GM21447 (cell line): Measurements from ENCODE around the gene ALG14.
"Not testable (repeated sequence)": the region's sequence is repeated elsewhere in the genome, so short reads cannot be mapped to it uniquely, and the experiment has no call there.

Source experiments
- ATAC-seq: cut with Tn5 transposase; IDR thresholded peaks from one replicate; pipeline ENCODE4 v1.9.1; 2021; ENCODE audit not compliant: unreplicated experiment

Gene ALG14, protein sequence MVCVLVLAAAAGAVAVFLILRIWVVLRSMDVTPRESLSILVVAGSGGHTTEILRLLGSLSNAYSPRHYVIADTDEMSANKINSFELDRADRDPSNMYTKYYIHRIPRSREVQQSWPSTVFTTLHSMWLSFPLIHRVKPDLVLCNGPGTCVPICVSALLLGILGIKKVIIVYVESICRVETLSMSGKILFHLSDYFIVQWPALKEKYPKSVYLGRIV

DNA sequence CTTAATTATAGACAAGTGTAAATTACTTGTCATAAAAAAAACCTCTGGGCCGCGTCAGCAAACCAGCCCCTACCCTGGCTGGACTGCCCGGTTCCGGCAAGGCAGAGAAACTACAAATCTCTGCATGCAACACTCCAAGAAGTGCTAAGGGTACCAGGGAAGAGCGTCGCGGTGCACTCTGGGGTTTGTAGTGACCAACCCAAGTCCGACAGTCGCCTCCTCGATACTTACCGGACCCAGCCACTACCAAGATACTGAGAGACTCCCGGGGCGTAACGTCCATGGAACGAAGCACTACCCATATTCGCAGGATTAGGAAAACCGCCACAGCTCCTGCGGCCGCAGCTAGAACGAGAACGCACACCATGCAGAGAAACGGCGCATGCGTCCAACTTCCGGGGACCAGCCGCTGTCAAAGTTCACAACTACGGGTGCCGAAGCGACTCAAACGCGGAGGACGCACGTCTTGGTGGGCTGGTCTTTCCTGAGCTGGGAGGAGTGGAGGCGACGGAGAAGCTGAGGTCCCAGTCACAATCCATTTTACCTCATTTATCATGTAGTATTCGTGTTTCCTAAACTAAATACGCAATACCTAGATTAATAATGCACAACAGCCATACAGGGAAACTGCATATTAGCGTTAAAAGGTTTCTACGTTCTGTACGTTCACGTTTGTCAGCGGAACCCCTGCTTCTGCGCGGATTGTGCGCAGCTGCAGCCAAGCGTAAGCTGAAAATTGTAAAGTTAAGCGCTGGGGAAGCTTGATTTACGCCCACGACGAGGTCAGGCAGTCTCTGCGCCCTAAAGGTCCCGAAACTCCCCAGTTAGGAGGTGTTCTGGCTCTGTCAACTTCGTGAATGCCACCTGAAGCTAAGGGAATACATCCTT is at the start of gene ALG14:
Gene ALG14, minus strand, starts transcription at position 420 of the 888 bp plus-strand sequence. Its CDS starts 53 bp downstream, at position 367.
- ATAC-seq: peak; percentile 96

DNA sequence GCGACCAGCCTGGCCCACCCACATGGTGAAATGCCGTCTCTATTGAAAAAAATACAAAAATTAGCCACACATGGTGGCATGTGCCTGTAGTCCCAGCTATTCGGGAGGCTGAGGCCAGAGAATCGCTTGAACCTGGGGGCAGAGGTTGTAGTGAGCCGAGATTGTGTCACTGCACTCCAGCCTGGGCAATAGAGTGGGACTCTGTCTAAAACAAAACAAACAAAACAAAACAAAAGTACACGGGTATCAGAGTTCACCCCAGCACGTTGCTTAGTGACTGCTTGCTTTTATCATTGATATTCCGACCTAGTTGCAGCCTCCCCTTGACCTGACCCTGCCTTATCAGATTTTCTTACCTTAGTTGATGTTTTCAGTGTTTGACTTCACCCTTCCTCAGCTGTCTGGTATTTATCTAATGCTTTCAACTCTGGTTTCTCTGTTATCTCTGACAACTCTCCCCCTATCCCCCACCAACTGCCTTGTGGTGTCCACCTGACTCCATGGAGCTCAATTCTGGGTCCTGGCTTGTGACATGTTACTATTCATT is 49.5 kb upstream of the ALG14 start:
- ATAC-seq: no peak

DNA sequence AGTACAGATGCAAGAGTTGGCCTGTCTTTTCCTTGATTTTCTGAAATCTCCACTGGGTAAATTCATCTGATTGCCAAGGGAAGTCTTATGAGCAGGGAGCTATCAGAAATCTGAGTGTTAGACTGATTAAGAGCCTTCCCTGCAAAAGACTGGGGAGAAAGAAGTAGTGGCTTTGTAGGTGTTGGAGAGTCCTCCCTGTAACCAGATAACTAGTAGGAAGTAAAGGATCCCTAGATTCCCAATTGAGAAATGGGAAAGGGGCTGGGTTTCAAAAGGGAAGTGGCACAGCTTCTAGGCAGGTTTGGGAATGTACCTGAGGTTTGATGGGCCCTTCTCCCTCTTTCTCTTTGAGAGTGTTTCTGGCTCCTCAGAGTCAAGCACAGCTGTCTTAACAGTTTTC is 46.5 kb upstream of the ALG14 start:
- no peak for ATAC-seq

DNA sequence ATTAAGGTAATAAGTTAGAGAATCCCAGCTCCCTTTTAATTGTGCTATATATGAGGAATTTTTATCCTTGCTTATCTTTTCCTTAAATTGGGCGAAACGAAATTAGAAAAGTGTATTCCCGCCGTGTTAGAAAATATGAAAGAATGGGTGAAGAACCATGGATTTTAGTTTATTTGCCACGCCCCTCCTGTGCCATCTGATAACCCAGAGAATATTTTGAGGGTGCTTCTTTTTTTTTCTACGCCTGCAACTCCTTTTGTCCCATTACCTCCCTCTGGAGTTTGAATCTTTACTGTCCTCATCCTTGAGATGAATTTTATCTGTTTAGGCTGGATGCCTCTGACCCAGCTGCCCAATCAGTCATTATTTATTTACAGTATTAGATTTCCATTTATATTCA is 46.0 kb upstream of the ALG14 start:
- ATAC-seq: no peak

DNA sequence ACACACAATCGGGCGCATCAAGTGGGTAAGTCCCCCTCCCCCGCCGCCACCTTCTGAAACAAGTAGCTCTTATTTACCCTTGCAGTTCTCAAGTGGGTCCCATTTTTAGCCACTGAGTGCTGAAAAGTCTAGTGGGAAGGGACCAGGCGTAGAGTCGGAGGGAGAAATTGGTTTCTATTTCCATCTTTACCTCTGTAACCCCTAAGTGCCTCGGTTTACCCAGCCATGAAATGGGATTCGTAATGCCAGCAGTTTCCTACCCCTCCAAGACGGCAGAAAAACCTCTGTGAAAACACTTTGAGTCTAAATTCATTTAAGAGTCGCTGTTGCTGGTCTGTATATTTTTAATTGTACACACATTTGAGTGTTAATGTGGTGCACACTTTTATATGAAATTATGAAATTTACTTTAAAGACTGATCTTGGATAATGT is 45.3 kb upstream of the ALG14 start:
- no peak for ATAC-seq

DNA sequence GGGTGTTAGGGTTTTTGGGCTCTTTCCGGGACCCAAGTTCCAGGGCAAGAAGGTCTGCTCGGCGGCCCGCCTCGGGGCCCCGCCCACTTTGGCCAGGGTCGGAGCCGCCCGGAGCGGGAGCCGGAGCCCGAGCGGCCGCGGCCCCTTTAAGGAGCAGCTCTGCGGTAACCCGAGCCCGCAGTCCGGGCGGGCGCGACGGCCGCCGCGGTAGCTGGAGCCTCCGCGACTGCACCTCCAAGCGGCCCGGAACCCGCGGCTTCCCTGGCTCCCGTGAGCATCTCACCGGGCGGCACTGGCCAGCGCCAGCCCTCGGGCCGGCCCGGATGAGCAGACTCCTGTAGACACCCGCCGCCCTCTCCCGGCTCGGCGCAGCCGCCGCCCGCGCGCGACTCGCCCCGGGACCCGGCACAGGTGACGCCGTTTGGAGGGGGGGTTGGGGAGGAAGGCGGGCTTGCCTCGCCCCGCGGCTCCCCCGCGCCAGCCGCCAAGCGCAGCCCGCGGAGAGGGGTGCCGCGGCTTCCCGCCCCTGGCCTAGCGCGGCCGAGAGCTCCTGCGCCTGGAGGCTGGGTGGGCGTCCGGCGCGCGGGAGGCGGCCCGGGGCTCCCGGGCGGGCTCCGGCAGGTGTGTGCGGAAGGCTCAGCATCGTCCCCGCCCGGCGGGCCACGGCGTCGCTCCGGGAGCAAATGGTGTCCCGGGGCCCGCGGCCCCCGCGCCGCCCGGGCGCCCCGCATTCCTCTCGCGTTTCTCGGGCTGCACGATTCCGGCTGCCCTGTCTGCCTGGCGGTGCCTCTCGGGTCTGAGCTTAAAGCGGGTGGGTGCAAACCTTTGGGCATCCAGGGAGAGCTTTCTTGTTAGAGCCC is 44.7 kb upstream of the ALG14 start, which contains the start of gene TLCD4:
Gene TLCD4, plus strand, starts transcription at position 149 of the 860 bp plus-strand sequence. CDS start 26,547 bp downstream, outside the sequence.
- peak; percentile 52 for ATAC-seq

DNA sequence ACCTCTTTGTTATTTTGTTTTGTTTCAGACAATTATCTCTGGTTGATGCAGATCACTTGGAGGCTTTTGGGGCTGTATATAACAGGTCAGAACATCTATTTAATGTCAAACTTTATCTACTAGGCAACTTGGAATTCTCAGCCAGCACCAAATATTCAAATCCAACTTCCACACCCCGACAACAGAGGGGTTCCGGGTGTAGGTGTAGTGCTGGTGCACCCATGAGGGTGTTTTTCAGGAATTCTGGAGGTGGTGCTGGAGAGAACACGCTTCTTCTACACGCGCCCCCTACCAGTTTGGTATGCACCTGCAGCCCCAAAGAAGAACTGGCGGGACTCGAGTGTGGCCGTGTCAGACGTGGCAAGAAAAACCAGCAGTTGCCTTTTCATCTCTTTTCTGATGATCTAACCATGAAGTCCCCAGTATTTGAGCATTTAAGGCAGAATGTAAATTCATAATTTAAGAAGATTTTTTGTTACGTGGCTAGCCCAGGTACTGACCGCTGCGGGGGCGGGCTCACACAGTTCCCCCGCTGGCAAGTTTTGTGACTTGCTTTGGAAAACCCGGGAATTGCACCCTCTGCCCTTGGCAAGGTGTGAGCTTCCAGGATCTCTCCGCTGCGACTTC is 43.9 kb upstream of the ALG14 start:
- ATAC-seq: peak; percentile 73

DNA sequence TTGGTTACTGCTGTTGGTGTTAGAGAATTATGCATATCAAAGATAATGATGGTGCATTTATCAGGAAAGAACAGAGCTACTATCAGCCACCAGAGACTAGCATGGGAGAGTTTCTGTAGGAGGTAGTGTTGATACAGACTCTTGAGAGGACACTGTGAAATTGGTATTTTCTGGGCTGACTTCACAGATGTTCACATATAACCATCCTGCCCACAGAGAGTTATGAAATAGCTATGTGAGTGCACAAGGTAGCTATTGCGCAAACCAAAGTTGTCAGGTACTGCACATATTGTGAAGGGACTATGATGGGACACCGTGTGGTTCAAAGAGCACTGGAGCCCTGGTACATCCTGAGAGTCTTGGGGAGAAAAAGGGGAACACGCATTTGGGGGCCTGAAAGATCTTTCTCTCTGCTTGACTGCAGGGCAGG is 43.0 kb upstream of the ALG14 start:
- no peak for ATAC-seq

DNA sequence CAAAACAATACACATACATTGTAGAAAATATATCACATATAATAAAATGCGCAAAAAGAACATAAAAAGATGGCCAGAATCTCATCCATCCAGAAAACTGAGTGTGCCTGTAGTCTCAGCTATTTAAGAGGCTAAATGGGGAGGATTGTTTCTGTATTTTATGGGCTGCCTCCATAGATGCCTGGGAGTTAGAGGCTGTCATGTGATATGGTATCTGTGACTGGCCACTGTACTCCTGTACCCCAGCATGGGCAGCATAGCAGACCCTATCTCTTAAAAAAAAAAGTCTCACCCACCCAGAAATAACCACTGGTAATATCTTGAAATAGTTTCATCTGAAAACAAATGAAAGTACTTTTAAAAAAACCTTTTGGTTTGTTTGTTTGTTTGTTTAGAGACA is 40.9 kb upstream of the ALG14 start:
- no peak for ATAC-seq

DNA sequence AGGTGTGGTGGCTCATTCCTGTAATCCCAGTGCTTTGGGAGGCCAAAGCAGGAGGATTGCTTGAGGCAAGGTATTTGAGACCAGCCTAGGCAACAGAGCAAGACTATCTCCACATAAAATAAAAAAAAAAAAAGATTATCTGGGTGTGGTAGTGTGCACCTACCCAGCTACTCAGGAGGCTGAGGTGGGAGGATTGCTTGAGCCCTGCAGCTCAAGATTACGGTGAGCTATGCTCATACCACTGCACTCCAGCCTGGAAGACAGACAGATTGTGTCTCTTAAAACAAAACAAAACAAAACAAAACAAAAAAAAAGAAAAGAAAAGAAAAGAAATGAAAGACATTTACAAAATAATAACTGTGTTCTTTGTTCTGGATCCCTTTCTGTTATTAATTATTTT is 38.3 kb upstream of the ALG14 start:
- ATAC-seq: no peak

DNA sequence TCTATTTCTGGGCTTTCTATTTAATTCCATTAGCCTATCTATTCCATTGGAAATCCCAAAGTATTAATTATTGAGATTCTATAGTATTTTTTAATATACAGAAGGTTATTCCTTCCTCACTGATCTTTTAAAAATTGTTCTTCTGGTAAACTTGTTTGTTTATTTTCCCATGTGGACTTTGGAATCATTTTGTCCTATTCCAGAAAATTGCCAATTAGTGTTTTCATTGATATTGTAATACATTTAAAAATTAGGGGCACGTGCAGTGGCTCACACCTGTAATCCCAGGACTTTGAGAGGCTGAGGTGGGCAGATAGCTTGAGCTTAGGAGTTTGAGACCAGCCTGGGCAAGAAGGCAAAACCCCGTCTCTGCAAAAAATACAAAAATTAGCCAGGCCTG is 36.0 kb upstream of the ALG14 start:
- no peak for ATAC-seq

DNA sequence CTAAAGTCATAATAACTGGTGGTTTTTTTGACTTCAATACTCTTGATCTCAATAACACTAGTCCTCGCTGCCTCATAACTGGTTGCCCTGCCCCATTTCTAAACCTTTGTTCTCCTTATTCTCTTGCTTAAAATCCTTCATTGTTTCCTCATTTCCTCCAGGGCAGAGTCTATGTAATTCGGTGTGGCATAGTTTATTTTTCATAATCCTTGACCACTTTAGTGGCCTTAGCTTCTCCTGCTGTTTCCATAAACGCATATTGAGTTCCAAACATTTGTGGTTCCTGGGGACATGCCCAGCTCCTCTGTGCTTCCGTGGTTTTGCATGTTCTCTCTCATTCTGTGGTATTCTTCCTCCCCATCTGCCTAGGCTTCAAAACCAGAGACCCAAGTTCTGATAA is 25.4 kb upstream of the ALG14 start:
- ATAC-seq: no peak

DNA sequence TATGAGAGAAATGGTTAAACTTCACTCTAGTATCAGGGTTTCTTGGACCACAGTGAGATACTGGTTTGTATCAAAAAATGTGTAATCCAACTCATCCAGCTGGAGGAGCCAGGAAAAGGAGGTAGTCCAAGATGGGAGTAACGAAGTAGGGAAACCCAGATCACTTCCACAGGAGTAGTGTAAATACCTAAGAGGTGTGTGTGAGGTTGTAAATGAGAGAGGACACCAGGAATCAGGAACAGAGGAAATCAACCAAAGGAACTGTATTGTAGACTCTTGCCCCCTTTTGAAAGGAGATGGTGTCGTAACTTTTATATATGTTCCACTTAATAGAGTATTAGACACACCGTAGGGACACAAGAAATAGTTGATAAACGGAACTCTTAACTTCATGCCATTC is 24.7 kb upstream of the ALG14 start:
- ATAC-seq: no peak

DNA sequence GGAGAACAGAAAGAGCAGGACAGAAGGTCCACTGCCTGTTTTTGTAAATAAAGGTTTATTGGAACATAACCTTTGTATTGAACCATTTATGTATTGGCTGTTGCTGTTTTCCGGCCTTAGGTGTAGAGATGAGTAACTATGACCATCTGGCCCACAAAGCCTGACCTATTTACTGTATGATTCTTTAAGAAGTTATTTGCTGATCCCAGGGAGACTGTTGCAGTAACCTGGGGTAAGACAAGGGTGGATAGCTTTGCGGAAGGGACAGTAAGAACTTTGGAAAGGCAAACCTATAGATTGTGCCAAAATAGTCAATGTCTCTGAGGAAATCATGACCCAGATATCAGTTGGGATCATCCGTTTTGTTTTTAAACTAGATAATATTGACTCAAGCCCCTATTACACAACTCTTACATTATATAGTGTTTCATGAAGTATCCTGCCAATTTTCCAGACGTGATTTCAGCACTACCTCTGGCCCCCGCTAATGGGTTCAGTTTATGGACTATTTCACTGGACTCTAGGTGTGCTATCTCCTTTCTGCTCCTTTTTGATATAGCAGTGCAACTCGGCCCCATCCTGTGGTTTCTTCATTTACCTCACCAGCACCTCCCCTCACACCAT is 23.6 kb upstream of the ALG14 start:
- peak; percentile 38 for ATAC-seq

DNA sequence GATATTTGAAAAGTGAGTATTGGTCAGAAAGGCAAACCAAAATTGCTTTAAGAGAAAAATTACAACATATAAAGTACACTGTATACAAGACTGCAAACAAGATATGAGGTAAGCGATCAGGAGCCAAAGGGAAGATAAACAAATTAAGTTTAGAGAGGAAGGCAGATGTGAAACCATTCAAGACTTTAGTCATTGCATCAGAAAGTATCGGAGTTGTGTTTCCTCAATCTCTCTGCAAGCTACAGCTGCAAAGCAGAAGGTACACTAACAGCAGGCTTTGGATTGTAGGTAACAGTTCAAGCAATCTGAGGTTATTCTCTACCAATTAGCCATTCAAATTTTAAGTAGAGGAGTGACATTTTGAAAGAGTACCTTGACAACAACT is 23.1 kb upstream of the ALG14 start:
- ATAC-seq: peak; percentile 91

DNA sequence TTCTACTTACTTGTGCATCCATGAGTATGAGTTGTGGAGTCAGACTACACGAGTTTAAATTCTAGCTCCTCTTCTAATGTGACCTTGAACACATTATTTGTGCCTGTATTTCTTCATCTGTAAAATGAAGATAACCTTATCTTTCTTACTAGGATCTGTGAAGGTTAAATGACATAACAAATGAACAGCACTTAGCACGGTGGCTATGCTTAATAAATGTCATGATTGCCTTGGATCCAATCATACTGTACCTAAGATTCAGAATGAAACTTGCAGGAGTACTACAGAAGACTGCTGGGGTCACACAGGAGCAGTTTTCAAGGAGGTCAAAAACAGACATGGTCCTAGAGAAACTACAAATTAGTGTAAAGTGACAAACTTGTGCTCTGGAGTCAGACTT is 22.2 kb upstream of the ALG14 start:
- no peak for ATAC-seq

DNA sequence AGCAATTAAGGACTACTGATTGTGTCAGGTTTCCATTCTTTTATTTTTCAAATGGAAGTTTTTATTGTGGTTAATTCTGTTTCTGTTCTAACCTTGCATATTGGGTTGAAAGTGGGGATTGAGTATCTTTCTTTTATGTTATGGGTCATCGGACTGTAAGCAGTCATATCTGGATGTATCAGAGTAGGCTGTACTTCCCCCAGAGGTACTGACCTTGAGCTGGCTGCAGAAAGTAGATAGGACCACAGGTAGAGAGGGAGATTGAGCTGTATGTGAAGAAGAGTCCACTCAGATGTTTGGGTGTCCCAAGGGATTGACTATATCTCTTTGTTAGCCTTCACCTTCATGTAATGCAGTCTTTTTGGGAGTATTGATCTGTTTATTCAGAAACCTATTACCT is 20.5 kb upstream of the ALG14 start:
- ATAC-seq: no peak

DNA sequence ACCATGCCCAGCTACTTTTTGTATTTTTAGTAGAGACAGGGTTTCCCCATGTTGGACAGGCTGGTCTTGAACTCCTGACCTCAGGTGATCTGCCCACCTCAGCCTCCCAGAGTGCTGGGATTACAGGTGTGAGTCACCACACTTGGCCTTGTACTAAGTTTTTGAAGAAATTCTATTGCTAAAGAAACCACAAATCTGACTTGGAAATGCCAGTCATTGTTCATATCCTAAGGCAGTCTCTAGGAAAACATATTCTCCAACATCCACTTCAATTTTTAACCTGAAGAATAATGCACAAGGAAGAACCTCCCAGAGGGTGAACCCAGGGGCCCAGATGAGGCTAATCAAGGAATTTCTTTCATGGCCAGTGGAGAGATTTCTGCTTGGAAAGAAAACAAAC is 20.1 kb upstream of the ALG14 start:
- not testable (repeated sequence) for ATAC-seq

DNA sequence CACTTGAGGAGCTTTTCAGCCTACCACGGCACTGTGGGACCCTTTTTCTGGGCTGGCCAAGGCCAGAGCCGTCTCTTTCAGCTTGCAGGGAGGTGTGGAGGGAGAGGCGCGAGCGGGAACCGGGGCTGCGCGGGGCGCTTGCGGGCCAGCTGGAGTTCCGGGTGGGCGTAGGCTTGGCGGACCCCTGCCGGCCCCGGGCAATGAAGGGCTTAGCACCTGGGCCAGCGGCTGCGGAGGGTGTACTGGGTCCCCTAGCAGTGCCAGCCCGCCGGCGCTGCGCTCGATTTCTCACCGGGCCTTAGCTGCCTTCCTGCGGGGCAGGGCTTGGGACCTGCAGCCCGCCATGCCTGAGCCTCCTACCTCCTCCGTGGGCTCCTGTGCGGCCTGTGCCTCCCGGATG is 18.5 kb upstream of the ALG14 start:
- ATAC-seq: not testable (repeated sequence)

DNA sequence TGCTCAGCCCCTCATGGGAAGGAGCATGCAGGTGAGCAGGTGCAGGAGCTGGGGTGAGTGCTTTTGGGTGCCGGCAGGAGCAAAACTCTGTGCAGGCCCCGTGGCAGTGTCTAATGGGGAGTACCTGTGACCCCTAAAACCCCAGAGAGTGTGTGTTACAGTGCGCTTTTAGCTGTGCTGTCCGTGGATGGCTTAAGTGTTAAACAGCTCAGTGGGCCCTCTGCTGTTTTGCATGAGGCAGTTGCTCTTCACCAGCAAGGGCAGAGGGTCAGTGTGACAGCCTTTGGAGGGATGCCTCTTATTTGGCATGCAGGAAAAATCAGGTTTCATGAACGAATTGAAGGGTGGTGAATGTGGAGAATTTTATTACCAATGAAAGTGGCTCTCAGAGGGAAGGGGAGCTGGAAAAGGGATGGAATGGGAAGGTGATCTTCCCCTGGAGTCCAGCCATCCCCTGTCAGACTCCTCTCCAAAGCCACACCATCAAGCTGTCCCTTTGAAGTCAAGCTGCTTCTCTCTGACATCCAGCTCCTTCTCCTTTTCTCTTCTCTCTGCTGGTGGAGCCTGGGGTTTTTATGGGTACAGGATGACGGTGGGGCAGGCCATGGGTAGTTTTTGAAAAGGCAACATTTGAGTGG is 17.0 kb upstream of the ALG14 start:
- no peak for ATAC-seq
